AML-193 (cell line): ENCODE data around the gene MYLK2.

Experiments used
- DNase-seq, 2 experiments: peaks; one replicate each; lab custom pipeline; 2025; lab: John Stamatoyannopoulos, UW

Gene MYLK2

DNA sequence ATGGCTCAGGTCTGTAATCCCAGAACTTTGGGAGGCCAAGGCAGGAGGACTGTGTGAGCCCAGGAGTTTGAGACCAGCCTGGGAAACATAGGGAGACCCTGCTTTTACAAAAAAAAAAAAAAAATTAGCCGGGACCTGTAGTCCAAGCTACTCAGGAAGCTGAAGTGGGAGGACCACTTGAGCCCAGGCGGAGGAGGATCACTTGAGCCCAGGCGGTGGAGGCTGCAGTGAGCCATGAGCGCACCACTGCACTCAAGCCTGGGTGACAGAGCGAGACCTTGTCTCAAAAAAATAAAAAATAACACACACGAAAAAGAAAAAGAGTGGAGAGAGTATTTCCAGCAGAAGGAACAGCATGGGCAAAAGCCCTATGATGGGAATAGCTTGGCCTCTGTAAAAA, 53.2 kb downstream of the MYLK2 start:
- DNase-seq: no peak

DNA sequence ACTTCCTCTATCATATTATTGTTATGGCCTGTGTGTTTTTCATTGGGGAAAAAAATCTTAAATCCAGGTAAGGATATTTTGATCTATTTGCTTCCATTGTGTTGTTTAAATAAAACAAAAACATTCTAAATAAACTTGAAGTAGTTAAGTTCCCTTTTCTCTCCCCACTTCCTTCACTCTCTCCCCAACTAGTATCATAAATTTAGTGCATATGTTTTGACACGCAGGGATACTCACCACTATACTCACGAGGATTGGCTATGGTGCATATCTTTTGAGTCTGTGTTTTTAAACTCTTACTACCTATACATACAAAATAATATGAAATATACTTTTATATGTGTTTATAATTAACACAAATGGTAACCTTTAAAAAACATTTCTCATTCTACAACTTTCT, 56.5 kb downstream of the MYLK2 start:
- no peak for DNase-seq

DNA sequence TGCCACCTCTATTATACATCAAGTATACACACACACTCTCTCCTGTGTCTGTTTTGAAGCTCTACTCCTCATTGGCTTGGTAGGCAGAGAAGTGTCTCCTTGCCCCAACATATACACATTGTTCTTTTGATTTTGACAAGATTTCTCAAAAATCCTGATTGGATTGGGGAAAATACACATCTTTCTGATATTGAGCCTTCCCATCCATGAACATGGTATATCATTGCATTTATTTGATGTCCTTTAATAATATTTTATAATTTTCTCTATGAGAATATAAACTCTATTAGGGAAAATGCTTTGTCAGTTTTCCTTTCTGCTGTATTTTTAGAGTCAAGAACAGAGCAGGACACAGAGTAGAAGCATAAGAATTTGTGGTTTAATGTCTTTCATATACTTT, 58.5 kb downstream of the MYLK2 start:
- DNase-seq: no peak

DNA sequence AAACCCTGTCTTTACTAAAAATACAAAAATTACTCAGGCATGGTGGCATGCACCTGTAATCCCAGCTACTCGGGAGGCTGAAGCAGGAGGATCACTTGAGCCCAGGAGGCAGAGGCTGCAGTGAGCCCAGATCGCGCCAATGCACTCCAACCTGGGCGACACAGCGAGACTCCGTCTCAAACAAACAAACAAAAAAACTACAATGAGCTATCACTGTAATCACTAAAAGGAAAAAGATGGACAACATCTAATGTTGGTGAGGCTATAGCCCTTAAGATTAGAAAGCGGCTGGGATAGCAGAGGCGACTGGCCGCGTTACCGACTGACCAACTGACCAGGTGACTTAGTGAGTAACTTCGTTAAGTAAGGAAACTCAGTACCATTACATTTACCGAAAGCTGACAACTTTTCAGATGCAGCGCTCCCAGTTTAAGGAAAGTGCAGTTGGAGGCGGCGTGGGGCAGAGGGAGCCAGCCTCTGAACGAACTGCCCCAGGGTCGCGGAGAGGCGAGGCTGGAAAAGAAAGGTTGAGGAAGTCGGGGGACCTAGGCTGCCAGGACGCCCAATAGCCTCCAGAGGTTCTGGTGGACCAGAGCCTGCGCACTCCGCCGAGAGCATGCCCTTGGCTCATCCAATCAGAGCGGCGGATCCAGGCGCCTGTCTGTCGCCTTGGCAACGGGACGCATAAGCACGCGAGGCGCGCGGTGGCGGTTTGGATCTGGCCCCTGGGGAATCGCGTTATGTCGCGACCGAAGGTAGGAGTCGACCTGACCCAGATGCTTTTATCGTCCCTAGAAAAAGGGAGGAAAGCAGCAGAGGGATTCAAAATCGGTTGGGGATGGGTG, 60.2 kb downstream of the MYLK2 start:
- no peak for DNase-seq

- DNase-seq: no peak
Measured at GRCh38 chr20:31881945-31882344, 62.8 kb downstream of the MYLK2 start.

DNA sequence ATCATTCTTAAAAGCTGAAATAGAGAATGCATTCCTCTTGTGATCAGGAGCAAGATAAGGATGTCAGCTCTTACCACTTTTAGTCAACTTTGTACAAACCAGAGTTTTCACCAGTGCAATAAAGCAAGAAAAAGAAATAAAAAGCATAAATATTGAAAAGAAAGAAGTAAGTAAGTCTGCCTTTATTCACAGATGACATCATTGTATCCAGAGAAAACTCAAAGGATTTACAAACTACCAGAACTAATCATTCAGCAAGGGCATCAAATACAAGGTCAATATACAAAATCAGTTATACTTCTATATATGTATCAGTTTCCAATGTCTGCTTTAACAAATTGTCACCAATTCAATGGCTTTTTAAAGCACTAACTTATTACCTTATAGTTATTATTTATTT, 64.7 kb downstream of the MYLK2 start:
- DNase-seq: no peak
